KMS-11 (cell line): ENCODE results near the gene CACHD1.

ENCODE experiments used
- H2AFZ ChIP-seq: fragments of 200-600 bp; sonication (generic); 2 replicates; pipeline ENCODE4 v1.6.1; 2016; ENCODE audit warnings: antibody characterized with exemption, mixed run types, low read depth
- H3K27ac ChIP-seq: fragments of 200-600 bp; sonication (generic); 2 replicates; pipeline ENCODE4 v1.6.1; 2016; ENCODE audit warnings: mild to moderate bottlenecking, mixed run types
- H3K27me3 ChIP-seq: fragments of 200-600 bp; sonication (generic); 2 replicates; pipeline ENCODE4 v1.6.1; 2017; ENCODE audit warnings: mild to moderate bottlenecking, low read depth, mixed run types, moderate library complexity; ENCODE audit not compliant: insufficient read depth
- H3K36me3 ChIP-seq: fragments of 200-600 bp; sonication (generic); 2 replicates; pipeline ENCODE4 v1.6.1; 2017; ENCODE audit warnings: mild to moderate bottlenecking, mixed run types; ENCODE audit not compliant: insufficient read depth
- H3K4me1 ChIP-seq: fragments of 200-600 bp; sonication (generic); 2 replicates; pipeline ENCODE4 v1.6.1; 2016; ENCODE audit warnings: mild to moderate bottlenecking, low read depth, mixed run types; ENCODE audit not compliant: poor library complexity, severe bottlenecking
- H3K4me2 ChIP-seq: fragments of 200-600 bp; sonication (generic); 2 replicates; pipeline ENCODE4 v1.7.0; 2016; ENCODE audit warnings: mild to moderate bottlenecking, mixed run types
- H3K4me3 ChIP-seq: fragments of 200-600 bp; sonication (generic); IDR thresholded peaks from 2 replicates; pipeline ENCODE4 v1.6.1; 2017; ENCODE audit warnings: low read depth, low read length, mixed read lengths; ENCODE audit not compliant: insufficient read depth
- H3K79me2 ChIP-seq: fragments of 200-600 bp; sonication (generic); 2 replicates; pipeline ENCODE4 v1.6.1; 2016; ENCODE audit warnings: low read depth, mixed run types; ENCODE audit not compliant: insufficient read depth
- H3K9ac ChIP-seq: fragments of 200-600 bp; sonication (generic); 2 replicates; pipeline ENCODE4 v1.6.1; 2016; ENCODE audit warnings: mild to moderate bottlenecking, mixed run types
- H4K20me1 ChIP-seq: fragments of 200-600 bp; sonication (generic); 2 replicates; pipeline ENCODE4 v1.6.1; 2016; ENCODE audit warnings: mild to moderate bottlenecking, mixed run types; ENCODE audit not compliant: insufficient read depth
- TF ChIP-seq, protein P1 (sequence below): fragments of 200-600 bp; sonication (generic); conservative IDR thresholded peaks from 2 replicates; pipeline ENCODE4 v1.6.1; 2017; ENCODE audit warnings: low read depth, mild to moderate bottlenecking, antibody characterized with exemption, low read length, moderate library complexity, mixed read lengths

Gene CACHD1

DNA sequence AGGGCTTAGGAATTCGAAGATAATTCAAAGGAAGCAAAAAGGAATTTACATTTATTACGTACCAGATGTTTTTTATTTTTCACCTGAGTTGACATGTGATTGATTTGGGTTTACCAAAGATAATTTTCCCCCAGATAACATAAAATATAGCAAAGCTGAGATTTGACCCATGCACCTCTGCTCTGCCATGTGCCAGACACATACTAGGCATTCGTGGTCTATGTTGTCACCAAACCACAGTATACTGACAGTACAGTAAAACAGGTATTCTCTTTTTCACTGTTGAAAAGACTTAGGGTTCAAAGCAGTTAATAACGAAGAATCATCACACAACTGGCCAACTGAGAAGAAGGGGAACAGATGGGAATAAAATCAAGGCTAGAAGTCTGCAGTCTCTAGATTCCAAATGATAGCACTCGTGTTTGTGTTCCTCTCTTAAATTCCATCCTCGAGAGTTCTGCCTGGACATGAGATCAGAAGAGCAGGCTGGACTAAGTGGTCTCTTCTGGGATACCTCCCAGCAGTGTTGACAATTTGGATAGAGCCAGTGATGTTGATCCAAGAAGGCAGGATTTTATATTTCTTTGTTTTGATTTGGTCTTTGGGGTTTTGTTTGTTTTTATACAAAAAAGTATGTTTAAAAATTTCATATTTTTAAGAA is 189.7 kb downstream of the CACHD1 start:
- Histone ChIP-seq H2AFZ (no peak overlapping the region), H3K4me3 (no peak overlapping the region)
- TF ChIP-seq, protein P1, sequence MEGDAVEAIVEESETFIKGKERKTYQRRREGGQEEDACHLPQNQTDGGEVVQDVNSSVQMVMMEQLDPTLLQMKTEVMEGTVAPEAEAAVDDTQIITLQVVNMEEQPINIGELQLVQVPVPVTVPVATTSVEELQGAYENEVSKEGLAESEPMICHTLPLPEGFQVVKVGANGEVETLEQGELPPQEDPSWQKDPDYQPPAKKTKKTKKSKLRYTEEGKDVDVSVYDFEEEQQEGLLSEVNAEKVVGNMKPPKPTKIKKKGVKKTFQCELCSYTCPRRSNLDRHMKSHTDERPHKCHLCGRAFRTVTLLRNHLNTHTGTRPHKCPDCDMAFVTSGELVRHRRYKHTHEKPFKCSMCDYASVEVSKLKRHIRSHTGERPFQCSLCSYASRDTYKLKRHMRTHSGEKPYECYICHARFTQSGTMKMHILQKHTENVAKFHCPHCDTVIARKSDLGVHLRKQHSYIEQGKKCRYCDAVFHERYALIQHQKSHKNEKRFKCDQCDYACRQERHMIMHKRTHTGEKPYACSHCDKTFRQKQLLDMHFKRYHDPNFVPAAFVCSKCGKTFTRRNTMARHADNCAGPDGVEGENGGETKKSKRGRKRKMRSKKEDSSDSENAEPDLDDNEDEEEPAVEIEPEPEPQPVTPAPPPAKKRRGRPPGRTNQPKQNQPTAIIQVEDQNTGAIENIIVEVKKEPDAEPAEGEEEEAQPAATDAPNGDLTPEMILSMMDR: no peak

DNA sequence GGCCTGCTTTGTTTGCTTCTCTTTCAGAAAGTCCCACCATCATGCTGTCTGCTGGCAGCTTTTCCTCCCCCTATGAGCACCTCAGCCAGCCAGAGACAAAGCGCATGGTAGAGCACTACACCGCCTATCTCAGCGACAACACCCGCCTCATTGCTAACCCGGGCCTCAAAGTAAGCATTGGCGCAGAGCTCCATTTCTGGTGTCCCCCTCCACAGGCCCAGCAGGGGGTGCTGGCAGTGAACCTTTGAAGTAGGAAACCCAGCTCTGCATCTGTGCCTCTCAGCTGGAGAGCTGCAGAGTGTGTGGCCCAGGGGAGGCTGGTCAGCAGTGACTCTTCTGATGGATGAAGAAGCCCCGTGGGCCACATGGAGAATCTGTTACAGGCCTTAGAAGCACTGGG is 193.7 kb downstream of the CACHD1 start:
- Histone ChIP-seq H3K4me3 (no peak overlapping the region), H3K9ac (no peak overlapping the region), H3K27ac (no peak overlapping the region), H3K4me2 (no peak overlapping the region), H3K27me3 (no peaks in the 10 kb centered on the region), H3K79me2 (no peaks in the 10 kb centered on the region), H2AFZ (no peak overlapping the region), H3K4me1 (no peaks in the 10 kb centered on the region), H3K36me3 (no peaks in the 10 kb centered on the region), H4K20me1 (no peaks in the 10 kb centered on the region)
- TF ChIP-seq, protein P1: no peak; the same call in 1 of the 2 replicates

More for the DNA sequence above, 189.7 kb downstream of the CACHD1 start:
- Histone ChIP-seq H3K4me1 (no peaks in the 10 kb centered on the region), H4K20me1 (no peaks in the 10 kb centered on the region), H3K27ac (no peak overlapping the region), H3K27me3 (no peaks in the 10 kb centered on the region), H3K79me2 (no peaks in the 10 kb centered on the region), H3K36me3 (no peaks in the 10 kb centered on the region), H3K4me2 (no peak overlapping the region), H3K9ac (no peak overlapping the region)

DNA sequence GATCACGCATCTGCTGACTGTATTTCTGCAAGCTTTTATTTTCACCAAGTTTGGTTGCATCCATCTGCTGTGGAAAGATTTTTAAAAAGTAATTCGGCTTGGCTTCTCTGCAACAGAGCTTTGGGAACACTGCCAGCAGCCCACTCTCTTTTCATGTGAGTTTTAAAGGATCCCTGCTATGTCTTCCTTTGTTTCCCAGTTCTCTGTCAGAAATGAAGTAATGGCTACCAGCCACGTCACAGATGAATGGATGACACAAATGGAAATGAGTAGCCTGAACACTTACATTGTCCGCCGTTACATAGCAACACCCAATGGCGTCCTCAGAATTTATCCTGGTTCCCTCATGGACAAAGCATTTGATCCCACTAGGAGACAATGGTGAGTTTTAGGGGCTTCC is 194.4 kb downstream of the CACHD1 start:
- Histone ChIP-seq H2AFZ (no peak overlapping the region), H3K4me1 (no peaks in the 10 kb centered on the region), H3K79me2 (no peaks in the 10 kb centered on the region), H3K36me3 (no peaks in the 10 kb centered on the region), H4K20me1 (no peaks in the 10 kb centered on the region), H3K4me3 (no peak overlapping the region), H3K27me3 (no peaks in the 10 kb centered on the region), H3K4me2 (no peak overlapping the region), H3K27ac (no peak overlapping the region), H3K9ac (no peak overlapping the region)
- TF ChIP-seq, protein P1: no peak

DNA sequence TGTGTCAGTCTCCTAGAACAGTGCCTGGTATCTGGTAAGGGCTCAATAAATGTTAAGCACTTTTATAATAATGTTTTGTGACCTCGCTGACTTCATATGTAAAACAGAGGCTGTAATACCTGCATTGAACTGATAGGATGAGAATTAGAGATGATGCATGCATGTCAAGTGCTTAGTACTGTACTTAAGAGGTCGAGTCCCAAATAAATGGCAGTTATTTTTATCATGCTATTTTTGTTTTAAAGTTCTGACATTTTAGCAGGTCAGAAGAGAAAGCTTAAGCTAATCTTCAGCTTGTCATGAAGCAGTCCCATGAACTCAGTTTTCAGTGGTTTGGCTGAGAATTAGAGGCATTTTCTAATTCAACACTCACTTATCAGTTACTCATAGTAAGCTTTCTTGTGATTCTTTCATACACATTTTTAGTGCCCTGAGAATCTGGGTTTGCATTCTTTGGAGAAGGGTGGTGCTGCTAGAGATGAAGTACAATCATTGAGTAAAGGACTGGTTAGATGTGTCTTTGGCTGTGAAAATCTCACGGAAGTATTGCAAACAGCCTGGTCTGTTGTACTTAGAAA is 199.3 kb downstream of the CACHD1 start:
- Histone ChIP-seq H4K20me1 (no peaks in the 10 kb centered on the region), H2AFZ (no peak overlapping the region), H3K4me3 (no peak overlapping the region), H3K36me3 (no peaks in the 10 kb centered on the region), H3K4me1 (no peaks in the 10 kb centered on the region), H3K9ac (no peak overlapping the region), H3K27ac (no peak overlapping the region), H3K4me2 (no peak overlapping the region), H3K27me3 (no peaks in the 10 kb centered on the region), H3K79me2 (no peaks in the 10 kb centered on the region)
- TF ChIP-seq, protein P1: no peak
